DND-41 (cell line): ENCODE data around the gene PTPRN2.

Source experiments
- CTCF ChIP-seq: IDR thresholded peaks from 2 replicates; pipeline ENCODE4 v1.5.1; 2012; ENCODE audit warnings: borderline replicate concordance, low read length, moderate library complexity, mild to moderate bottlenecking; ENCODE audit not compliant: poor library complexity, severe bottlenecking; ENCODE audit errors: extremely low read depth
- EZH2 ChIP-seq: IDR thresholded peaks from 3 replicates; pipeline ENCODE4 v1.6.1; 2012; ENCODE audit warnings: borderline replicate concordance, low read depth, mild to moderate bottlenecking, moderate library complexity, low read length, inconsistent platforms; ENCODE audit not compliant: severe bottlenecking

DNA sequence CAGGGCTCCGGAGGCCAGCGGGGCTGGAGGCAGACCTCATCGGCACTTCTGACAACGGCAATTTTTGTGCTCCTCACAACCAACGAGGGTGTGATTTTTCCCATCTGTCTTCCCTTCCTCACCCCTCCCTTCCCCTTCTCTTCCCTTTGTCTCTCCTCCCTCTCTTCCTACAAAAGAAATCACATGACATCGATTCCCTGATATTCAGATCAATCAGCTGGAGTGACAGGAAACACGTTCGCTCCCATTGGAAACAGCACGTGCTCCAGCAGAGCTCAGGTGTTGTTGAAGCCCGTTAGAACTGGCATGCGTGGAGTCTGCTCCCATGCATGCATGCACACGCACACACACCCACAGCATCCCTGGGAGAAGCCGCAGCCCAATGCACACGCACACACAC lies 222.4 kb downstream of the PTPRN2 start:
- no peak for TF ChIP-seq CTCF
- TF ChIP-seq EZH2, result no peak
